ENCODE measurements around the gene BCAS1. TPM values are rescaled to one million over a fixed set of nuclear protein-coding genes. Genes with fewer than 3 reads are reported as not detected.

The BCAS1 gene
- total RNA-seq, 2 experiments from 2014 or later, result 0.16 to 0.19 TPM

DNA sequence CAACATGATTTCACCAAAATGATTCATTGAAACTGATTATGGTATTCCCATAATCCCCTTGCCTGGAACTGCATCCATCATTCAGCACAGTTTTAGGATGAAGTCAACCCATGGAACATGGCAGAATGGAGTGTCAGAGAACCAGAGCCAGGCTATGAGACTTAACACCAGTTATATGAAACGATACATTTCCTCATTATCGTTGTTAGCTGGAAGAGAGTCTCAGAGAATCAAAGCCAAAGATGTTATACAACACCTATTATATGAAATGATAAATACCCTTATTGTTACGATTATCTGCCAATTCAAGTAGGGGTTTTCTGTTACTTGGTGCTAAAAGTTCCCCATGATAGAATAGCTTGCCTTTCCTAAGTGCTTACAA, 131.2 kb downstream of the BCAS1 start:
- Histone ChIP-seq H3K4me2 (ENCODE audit: low read length) (peak overlapping the region; percentile 55), H3K79me2 (ENCODE audit: insufficient read depth, low read depth, low read length) (no peaks in the 10 kb centered on the region), H3K9me3 (ENCODE audit: low read length) (no peaks in the 10 kb centered on the region), H3K4me1 (ENCODE audit: insufficient read depth, low read length, poor library complexity, severe bottlenecking) (peaks cover 84% of the 10 kb centered on the region), H2AFZ (ENCODE audit: low read length) (peak overlapping the region; percentile 98; the same call in 1 of the 2 replicates), H3K4me3 (ENCODE audit: low read depth, low read length, poor library complexity, severe bottlenecking) (no peak overlapping the region), H3K36me3 (ENCODE audit: insufficient read depth, low read length) (no peaks in the 10 kb centered on the region), H4K20me1 (ENCODE audit: insufficient read depth, low read length) (no peaks in the 10 kb centered on the region), H3K27ac (ENCODE audit: low read depth, low read length, poor library complexity, severe bottlenecking) (peak overlapping the region; percentile 32), H3K9me2 (ENCODE audit: insufficient read depth, low read length) (no peaks in the 10 kb centered on the region)
- TF ChIP-seq EZH2phosphoT487 (IDR thresholded peaks at IDR 0.05; ENCODE audit: borderline replicate concordance, low read depth, low read length) (no peak), CTCF (conservative IDR thresholded peaks at IDR 0.05; ENCODE audit: low read length) (no peak)
- intact Hi-C loops (cut with micrococcal nuclease; ENCODE audit: unreplicated experiment), result loop anchor here (10.0 kb wide), 1 partner anchor 934 kb away; no protein-coding TSS in a partner anchor
- BruUV-seq (replicated peaks), result no TSS peak
- ChIA-PET CTCF (ENCODE audit: unreplicated experiment) (interaction anchor here (0.6 to 2.1 kb wide), 4 partner anchors 9 to 48 kb away, joined by 3 to 12 read pairs (median 6); no protein-coding TSS in a partner anchor), POLR2A (interaction anchor here (0.6 to 10.4 kb wide), 15 partner anchors 9 to 367 kb away, joined by 3 to 102 read pairs (median 7); no protein-coding TSS in a partner anchor)
- no peak for DNase-seq (ENCODE audit: low spot score)

DNA sequence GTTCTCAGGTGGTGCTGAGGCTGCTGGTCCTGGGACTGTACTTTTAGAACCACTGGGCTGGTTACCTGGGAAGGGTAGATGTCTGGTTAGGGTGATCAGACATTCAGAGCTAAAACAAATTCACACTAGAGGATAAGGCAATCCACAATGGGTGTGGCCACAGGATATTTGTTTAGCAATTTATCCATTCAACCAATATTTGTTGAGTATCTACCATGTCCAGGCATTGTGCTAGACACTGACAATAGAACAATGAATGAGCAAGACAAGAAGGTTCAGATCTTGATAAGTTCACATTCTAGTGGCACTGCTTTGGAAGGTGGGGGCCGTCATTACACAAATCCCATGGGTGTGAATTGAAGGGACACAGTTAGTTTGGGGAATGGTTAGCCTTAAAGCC, 131.7 kb downstream of the BCAS1 start:
- no TSS peak for BruUV-seq (replicated peaks)
- TF ChIP-seq CTCF (conservative IDR thresholded peaks at IDR 0.05; ENCODE audit: low read length) (no peak), EZH2phosphoT487 (IDR thresholded peaks at IDR 0.05; ENCODE audit: borderline replicate concordance, low read depth, low read length) (no peak)
- Histone ChIP-seq H3K4me1 (ENCODE audit: insufficient read depth, low read length, poor library complexity, severe bottlenecking) (peaks cover 85% of the 10 kb centered on the region), H3K4me2 (ENCODE audit: low read length) (no peak overlapping the region), H4K20me1 (ENCODE audit: insufficient read depth, low read length) (no peaks in the 10 kb centered on the region), H3K79me2 (ENCODE audit: insufficient read depth, low read depth, low read length) (no peaks in the 10 kb centered on the region), H3K36me3 (ENCODE audit: insufficient read depth, low read length) (no peaks in the 10 kb centered on the region), H3K9me2 (ENCODE audit: insufficient read depth, low read length) (no peaks in the 10 kb centered on the region), H3K4me3 (ENCODE audit: low read depth, low read length, poor library complexity, severe bottlenecking) (no peak overlapping the region), H3K27ac (ENCODE audit: low read depth, low read length, poor library complexity, severe bottlenecking) (no peak overlapping the region), H2AFZ (ENCODE audit: low read length) (no peak overlapping the region), H3K9me3 (ENCODE audit: low read length) (no peaks in the 10 kb centered on the region)
- intact Hi-C loops (cut with micrococcal nuclease; ENCODE audit: unreplicated experiment), result loop anchor here (10.0 kb wide), 1 partner anchor 934 kb away; no protein-coding TSS in a partner anchor
- ChIA-PET POLR2A (interaction anchor here (0.6 to 10.4 kb wide), 10 partner anchors 8 to 359 kb away, joined by 3 to 102 read pairs (median 7); no protein-coding TSS in a partner anchor), CTCF (ENCODE audit: unreplicated experiment) (interaction anchor here (1.1 to 2.1 kb wide), 2 partner anchors 9 to 13 kb away, joined by 3 to 9 read pairs; no protein-coding TSS in a partner anchor)
- DNase-seq (ENCODE audit: low spot score), result no peak

GRCh38 chr20:53937929-53938367, 132.4 kb downstream of the BCAS1 start:
- H3K36me3 ChIP-seq (ENCODE audit: insufficient read depth, low read length), result no peaks in the 10 kb centered on the region
- H3K27ac ChIP-seq (ENCODE audit: low read depth, low read length, poor library complexity, severe bottlenecking), result no peak overlapping the region
- H3K4me3 ChIP-seq (ENCODE audit: low read depth, low read length, poor library complexity, severe bottlenecking), result no peak overlapping the region
- no peaks in the 10 kb centered on the region for H4K20me1 ChIP-seq (ENCODE audit: insufficient read depth, low read length)
- peaks cover 2% of the 10 kb centered on the region; the same call in 1 of the 2 replicates for H3K9me3 ChIP-seq (ENCODE audit: low read length)
- H3K4me1 ChIP-seq (ENCODE audit: insufficient read depth, low read length, poor library complexity, severe bottlenecking), result peaks cover 85% of the 10 kb centered on the region
- peaks cover 4% of the 10 kb centered on the region; the same call in 1 of the 2 replicates for H3K79me2 ChIP-seq (ENCODE audit: insufficient read depth, low read depth, low read length)
- no peaks in the 10 kb centered on the region for H3K9me2 ChIP-seq (ENCODE audit: insufficient read depth, low read length)
- intact Hi-C loops (cut with micrococcal nuclease; ENCODE audit: unreplicated experiment), result loop anchor here (10.0 kb wide), 1 partner anchor 933 kb away; no protein-coding TSS in a partner anchor
- TF ChIP-seq EZH2phosphoT487 (IDR thresholded peaks at IDR 0.05; ENCODE audit: borderline replicate concordance, low read depth, low read length) (no peak), CTCF (conservative IDR thresholded peaks at IDR 0.05; ENCODE audit: low read length) (no peak)
- ChIA-PET POLR2A (interaction anchor here (0.6 to 10.4 kb wide), 9 partner anchors 13 to 358 kb away, joined by 3 to 102 read pairs (median 6); no protein-coding TSS in a partner anchor), CTCF (ENCODE audit: unreplicated experiment) (no interaction called here)
- H2AFZ ChIP-seq (ENCODE audit: low read length), result no peak overlapping the region
- DNase-seq (ENCODE audit: low spot score), result no peak
- H3K4me2 ChIP-seq (ENCODE audit: low read length), result no peak overlapping the region
- no TSS peak for BruUV-seq (replicated peaks)
